ENCODE measurements around the gene C5AR1.

Gene C5AR1

DNA sequence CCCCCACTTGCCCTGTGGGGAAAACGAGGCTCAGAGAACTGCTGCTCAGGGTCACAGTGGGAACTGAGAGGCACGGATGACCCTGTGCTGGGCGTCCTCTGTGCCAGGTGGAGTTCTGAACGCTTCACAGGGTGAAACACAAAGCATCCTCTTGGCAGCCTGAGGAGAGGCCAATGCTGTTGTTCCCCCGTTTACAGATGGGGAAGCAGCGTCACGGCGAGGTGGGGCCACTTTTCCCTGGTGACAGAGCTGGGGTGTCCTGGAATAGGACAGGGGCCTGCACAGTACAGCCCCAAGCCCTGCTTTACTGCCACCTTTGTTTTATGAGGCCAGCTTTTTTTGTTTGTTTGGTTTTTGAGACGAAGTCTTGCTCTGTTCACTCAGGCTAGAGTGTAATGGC lies 61.6 kb downstream of the C5AR1 start:
- DNase-seq, result no peak

All from DMS79 (cell line).